GM19351 (cell line): ENCODE results near the gene VSIG1.

Experiments used
- ATAC-seq: cut with Tn5 transposase; IDR thresholded peaks from one replicate; pipeline ENCODE4 v1.9.1; 2021; ENCODE audit warnings: mild to moderate bottlenecking, moderate library complexity; ENCODE audit not compliant: unreplicated experiment

VSIG1 gene

GRCh38 chrX:108044554-108045256, at the start of gene VSIG1:
Gene VSIG1, plus strand, starts transcription at chrX:108045065. Its CDS starts 66 bp downstream, at chrX:108045131.
- ATAC-seq, result no peak

- no peak for ATAC-seq
Observed at GRCh38 chrX:107996124-107996523, 48.7 kb upstream of the VSIG1 start.

GRCh38 chrX:108000751-108001150, 44.1 kb upstream of the VSIG1 start:
- ATAC-seq, result peak; percentile 19

- peak; percentile 92 for ATAC-seq
Observed at GRCh38 chrX:108001218-108001814, 43.5 kb upstream of the VSIG1 start.

GRCh38 chrX:108018656-108019381, 26.0 kb upstream of the VSIG1 start:
- ATAC-seq, result peak; percentile 67

GRCh38 chrX:108019382-108019875, 25.4 kb upstream of the VSIG1 start:
- ATAC-seq, result no peak

GRCh38 chrX:108020631-108021030, 24.2 kb upstream of the VSIG1 start:
- ATAC-seq, result peak; percentile 50

GRCh38 chrX:108022491-108023089, 22.3 kb upstream of the VSIG1 start:
- no peak for ATAC-seq

GRCh38 chrX:108025376-108025775, 19.5 kb upstream of the VSIG1 start:
- ATAC-seq, result no peak

GRCh38 chrX:108025954-108026600, 18.8 kb upstream of the VSIG1 start:
- no peak for ATAC-seq

- no peak for ATAC-seq
Observed at GRCh38 chrX:108028854-108029253, 16.0 kb upstream of the VSIG1 start.

GRCh38 chrX:108029928-108030711, 14.7 kb upstream of the VSIG1 start:
- peak; percentile 76 for ATAC-seq

- no peak for ATAC-seq
Observed at GRCh38 chrX:108032944-108033343, 11.9 kb upstream of the VSIG1 start.

- ATAC-seq, result no peak
Observed at GRCh38 chrX:108033890-108034289, 11.0 kb upstream of the VSIG1 start.

- no peak for ATAC-seq
Observed at GRCh38 chrX:108034725-108035124, 10.1 kb upstream of the VSIG1 start.

- no peak for ATAC-seq
Observed at GRCh38 chrX:108036298-108036973, 8.4 kb upstream of the VSIG1 start.

GRCh38 chrX:108049649-108050048, 4.8 kb downstream of the VSIG1 start:
- no peak for ATAC-seq

GRCh38 chrX:108053218-108053617, 8.4 kb downstream of the VSIG1 start:
- ATAC-seq, result peak; percentile 66

GRCh38 chrX:108055546-108055945, 10.7 kb downstream of the VSIG1 start:
- no peak for ATAC-seq

GRCh38 chrX:108059801-108060200, 14.9 kb downstream of the VSIG1 start:
- no peak for ATAC-seq
